GM21390 (cell line): ENCODE data around the gene C10orf105.
A peak's percentile ranks its signal among the peaks of the same experiment; 100 is the strongest.

Source experiments
- ATAC-seq: cut with Tn5 transposase; IDR thresholded peaks from one replicate; pipeline ENCODE4 v1.9.1; 2021; ENCODE audit not compliant: unreplicated experiment

The C10orf105 gene

GRCh38 chr10:71701496-71702132 lies 18.0 kb downstream of the C10orf105 start:
- ATAC-seq: no peak

- ATAC-seq: no peak
Observed at GRCh38 chr10:71700731-71701368, 18.7 kb downstream of the C10orf105 start.

GRCh38 chr10:71698737-71699136 lies 20.8 kb downstream of the C10orf105 start:
- ATAC-seq: no peak

GRCh38 chr10:71697938-71698709 lies 21.5 kb downstream of the C10orf105 start:
- no peak for ATAC-seq

- ATAC-seq: no peak
Observed at GRCh38 chr10:71696628-71697326, 22.8 kb downstream of the C10orf105 start.

GRCh38 chr10:71695502-71696476 lies 23.8 kb downstream of the C10orf105 start:
- ATAC-seq: no peak

GRCh38 chr10:71694567-71694968 lies 25.0 kb downstream of the C10orf105 start:
- peak; percentile 87 for ATAC-seq

- peak; percentile 10 for ATAC-seq
Observed at GRCh38 chr10:71694039-71694501, 25.5 kb downstream of the C10orf105 start.

GRCh38 chr10:71693377-71693776 lies 26.2 kb downstream of the C10orf105 start:
- ATAC-seq: no peak

- no peak for ATAC-seq
Observed at GRCh38 chr10:71692598-71693306, 26.8 kb downstream of the C10orf105 start.

GRCh38 chr10:71691405-71691804 lies 28.2 kb downstream of the C10orf105 start:
- ATAC-seq: no peak

GRCh38 chr10:71690094-71690720 lies 29.4 kb downstream of the C10orf105 start:
- ATAC-seq: no peak

- no peak for ATAC-seq
Observed at GRCh38 chr10:71688256-71688655, 31.3 kb downstream of the C10orf105 start.

GRCh38 chr10:71687480-71687879 lies 32.1 kb downstream of the C10orf105 start:
- ATAC-seq: no peak

GRCh38 chr10:71687077-71687476 lies 32.5 kb downstream of the C10orf105 start:
- ATAC-seq: no peak

GRCh38 chr10:71685554-71686232 lies 33.9 kb downstream of the C10orf105 start:
- ATAC-seq: no peak

- ATAC-seq: no peak
Observed at GRCh38 chr10:71684356-71685173, 35.0 kb downstream of the C10orf105 start.

GRCh38 chr10:71683301-71683700 lies 36.3 kb downstream of the C10orf105 start:
- ATAC-seq: no peak
